ENCODE measurements around the gene ENTREP3. TPM values are rescaled to one million over a fixed set of nuclear protein-coding genes. Genes with fewer than 3 reads are reported as not detected.

ENTREP3 gene
- total and polyA plus RNA-seq, 4 experiments from 2014 or later, result 0.50 to 12.2 (median 6.1) TPM

DNA sequence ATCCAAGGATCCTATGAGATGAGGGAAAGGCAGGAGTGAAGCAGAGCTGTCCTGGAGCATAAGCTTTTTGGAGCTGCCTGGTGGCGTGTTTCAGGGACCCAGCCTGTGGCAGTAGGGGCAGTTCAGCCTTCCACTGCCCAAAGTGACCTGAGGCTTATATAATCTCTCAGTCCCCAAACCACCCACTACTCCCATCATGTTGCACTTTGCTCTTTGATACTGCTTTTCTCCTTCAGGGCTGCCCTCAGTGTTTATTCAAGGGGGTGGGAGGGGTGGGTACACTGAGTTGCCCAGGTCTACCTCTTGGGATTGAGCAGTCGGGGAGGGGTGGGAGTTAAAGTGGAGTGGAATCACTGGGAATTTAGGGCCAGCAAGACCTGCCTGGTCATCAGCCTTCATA, 31.3 kb upstream of the ENTREP3 start:
- H3K27ac Mint-ChIP-seq, result no peak overlapping the region
- H3K27me3 Mint-ChIP-seq, result peaks cover 0 to 6% of the 10 kb centered on the region in 2 donors
- intact Hi-C loops (cut with micrococcal nuclease), result no loop called here
- Histone ChIP-seq H3K9me3 (ENCODE audit: control insufficient read depth in 1 of 2, low read length in 2 of 2) (no peaks in the 10 kb centered on the region), H3K4me3 (ENCODE audit: low read length in 2 of 2) (no peak overlapping the region), H3K36me3 (ENCODE audit: insufficient read depth, low read length) (no peaks in the 10 kb centered on the region), H3K4me1 (ENCODE audit: insufficient read depth, low read length) (no peaks in the 10 kb centered on the region), H3K27ac (ENCODE audit: low read depth, low read length) (no peak overlapping the region), H3K27me3 (ENCODE audit: insufficient read depth, low read length) (no peaks in the 10 kb centered on the region)
- no peak for DNase-seq
- H3K4me1 Mint-ChIP-seq, result no peaks in the 10 kb centered on the region
- CTCF ChIA-PET (ENCODE audit: partially characterized antibody), result no interaction called here
- no peaks in the 10 kb centered on the region for H3K9me3 Mint-ChIP-seq
- H3K36me3 Mint-ChIP-seq, result no peaks in the 10 kb centered on the region
- H3K4me3 Mint-ChIP-seq, result peak overlapping the region in 1 of 8 donors; percentile 36
- POLR2A ChIA-PET (ENCODE audit: partially characterized antibody), result no interaction called here

DNA sequence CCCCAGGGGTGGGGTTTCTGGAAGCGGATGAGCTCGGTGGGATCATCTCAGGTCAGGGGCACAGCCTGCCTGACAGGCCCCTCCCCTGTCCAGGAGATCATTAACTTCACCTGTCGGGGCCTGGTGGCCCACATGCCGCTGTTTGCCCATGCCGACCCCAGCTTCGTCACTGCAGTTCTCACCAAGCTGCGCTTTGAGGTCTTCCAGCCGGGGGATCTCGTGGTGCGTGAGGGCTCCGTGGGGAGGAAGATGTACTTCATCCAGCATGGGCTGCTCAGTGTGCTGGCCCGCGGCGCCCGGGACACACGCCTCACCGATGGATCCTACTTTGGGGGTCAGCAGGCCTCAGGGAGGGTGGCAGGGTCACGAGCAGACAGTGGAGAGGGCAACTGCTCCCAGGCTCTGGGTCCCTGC, 30.4 kb upstream of the ENTREP3 start:
- no peaks in the 10 kb centered on the region for H3K27me3 ChIP-seq (ENCODE audit: insufficient read depth, low read length)
- ChIA-PET POLR2A (ENCODE audit: partially characterized antibody) (no interaction called here), CTCF (ENCODE audit: partially characterized antibody) (interaction anchor here (1.0 kb wide), 1 partner anchor 34 kb away, joined by 3 read pairs; no protein-coding TSS in a partner anchor)
- Mint-ChIP-seq H3K4me1 (no peaks in the 10 kb centered on the region), H3K36me3 (no peaks in the 10 kb centered on the region), H3K27me3 (peaks cover 0 to 3% of the 10 kb centered on the region in 2 donors), H3K4me3 (no peak overlapping the region), H3K9me3 (no peaks in the 10 kb centered on the region), H3K27ac (no peak overlapping the region)
- H3K36me3 ChIP-seq (ENCODE audit: insufficient read depth, low read length), result no peaks in the 10 kb centered on the region
- DNase-seq, result no peak
- no peaks in the 10 kb centered on the region for H3K9me3 ChIP-seq (ENCODE audit: control insufficient read depth in 1 of 2, low read length in 2 of 2)
- no peaks in the 10 kb centered on the region for H3K4me1 ChIP-seq (ENCODE audit: insufficient read depth, low read length)
- no peak overlapping the region for H3K4me3 ChIP-seq (ENCODE audit: low read length in 2 of 2)
- intact Hi-C loops (cut with micrococcal nuclease), result no loop called here
- H3K27ac ChIP-seq (ENCODE audit: low read depth, low read length), result no peak overlapping the region

DNA sequence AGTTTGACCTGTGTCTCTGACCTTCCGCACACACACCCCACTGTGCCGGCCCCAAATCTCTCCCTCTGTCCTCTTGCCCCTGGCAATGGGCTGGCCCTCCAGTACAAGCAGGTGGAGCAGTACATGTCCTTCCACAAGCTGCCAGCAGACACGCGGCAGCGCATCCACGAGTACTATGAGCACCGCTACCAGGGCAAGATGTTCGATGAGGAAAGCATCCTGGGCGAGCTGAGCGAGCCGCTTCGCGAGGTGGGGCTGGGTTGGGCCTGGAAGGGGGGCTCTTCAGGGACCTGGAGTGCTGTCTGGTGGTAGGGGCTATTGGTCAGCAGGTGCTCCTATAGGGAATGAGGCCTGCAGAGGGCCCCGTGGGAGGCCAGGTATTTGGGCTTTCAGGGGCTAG, 29.8 kb upstream of the ENTREP3 start:
- H3K4me1 ChIP-seq (ENCODE audit: insufficient read depth, low read length), result no peaks in the 10 kb centered on the region
- ChIA-PET POLR2A (ENCODE audit: partially characterized antibody) (no interaction called here), CTCF (ENCODE audit: partially characterized antibody) (interaction anchor here (1.0 kb wide), 1 partner anchor 34 kb away, joined by 3 read pairs; no protein-coding TSS in a partner anchor)
- Mint-ChIP-seq H3K27ac (no peak overlapping the region), H3K36me3 (no peaks in the 10 kb centered on the region), H3K4me1 (no peaks in the 10 kb centered on the region), H3K4me3 (no peak overlapping the region), H3K9me3 (no peaks in the 10 kb centered on the region), H3K27me3 (peaks cover 0 to 1% of the 10 kb centered on the region in 2 donors)
- H3K27me3 ChIP-seq (ENCODE audit: insufficient read depth, low read length), result no peaks in the 10 kb centered on the region
- intact Hi-C loops (cut with micrococcal nuclease), result no loop called here
- no peak overlapping the region for H3K27ac ChIP-seq (ENCODE audit: low read depth, low read length)
- H3K36me3 ChIP-seq (ENCODE audit: insufficient read depth, low read length), result no peaks in the 10 kb centered on the region
- H3K4me3 ChIP-seq (ENCODE audit: low read length in 2 of 2), result no peak overlapping the region
- DNase-seq, result no peak
- no peaks in the 10 kb centered on the region for H3K9me3 ChIP-seq (ENCODE audit: control insufficient read depth in 1 of 2, low read length in 2 of 2)

- Mint-ChIP-seq H3K27ac (peak overlapping the region in 1 of 7 donors; percentile 79), H3K4me1 (no peaks in the 10 kb centered on the region), H3K27me3 (no peaks in the 10 kb centered on the region), H3K9me3 (no peaks in the 10 kb centered on the region), H3K4me3 (no peak overlapping the region), H3K36me3 (no peaks in the 10 kb centered on the region)
- ChIA-PET POLR2A (ENCODE audit: partially characterized antibody) (no interaction called here), CTCF (ENCODE audit: partially characterized antibody) (no interaction called here)
- no peaks in the 10 kb centered on the region for H3K9me3 ChIP-seq (ENCODE audit: control insufficient read depth in 1 of 2, low read length in 2 of 2)
- no peaks in the 10 kb centered on the region for H3K36me3 ChIP-seq (ENCODE audit: insufficient read depth, low read length)
- no peak for DNase-seq
- no peak overlapping the region for H3K27ac ChIP-seq (ENCODE audit: low read depth, low read length)
- H3K27me3 ChIP-seq (ENCODE audit: insufficient read depth, low read length), result no peaks in the 10 kb centered on the region
- no peaks in the 10 kb centered on the region for H3K4me1 ChIP-seq (ENCODE audit: insufficient read depth, low read length)
- no peak overlapping the region for H3K4me3 ChIP-seq (ENCODE audit: low read length in 2 of 2)
- intact Hi-C loops (cut with micrococcal nuclease), result no loop called here
These were observed 29.2 kb upstream of the ENTREP3 start for GRCh38 chr1:155284476-155284875.

DNA sequence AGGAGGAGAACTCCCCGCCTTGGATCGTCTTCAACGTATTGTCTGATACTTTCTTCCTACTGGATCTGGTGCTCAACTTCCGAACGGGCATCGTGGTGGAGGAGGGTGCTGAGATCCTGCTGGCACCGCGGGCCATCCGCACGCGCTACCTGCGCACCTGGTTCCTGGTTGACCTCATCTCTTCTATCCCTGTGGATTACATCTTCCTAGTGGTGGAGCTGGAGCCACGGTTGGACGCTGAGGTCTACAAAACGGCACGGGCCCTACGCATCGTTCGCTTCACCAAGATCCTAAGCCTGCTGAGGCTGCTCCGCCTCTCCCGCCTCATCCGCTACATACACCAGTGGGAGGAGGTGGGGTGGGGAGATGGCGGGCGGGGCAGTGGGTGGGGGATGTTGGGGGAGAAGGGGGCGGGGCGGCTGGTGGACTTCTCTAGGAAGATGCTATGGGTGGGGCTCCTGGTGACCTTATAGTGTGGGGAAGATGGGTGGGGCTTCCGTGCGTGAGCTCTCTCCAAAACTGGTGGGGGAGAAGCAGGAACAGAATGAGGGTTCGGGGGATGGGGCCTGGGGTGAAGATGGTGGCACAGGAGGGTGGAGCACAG, 27.3 kb upstream of the ENTREP3 start:
- Histone ChIP-seq H3K36me3 (ENCODE audit: insufficient read depth, low read length) (no peaks in the 10 kb centered on the region), H3K4me3 (ENCODE audit: low read length in 2 of 2) (no peak overlapping the region), H3K27me3 (ENCODE audit: insufficient read depth, low read length) (no peaks in the 10 kb centered on the region), H3K4me1 (ENCODE audit: insufficient read depth, low read length) (peaks cover 11% of the 10 kb centered on the region), H3K9me3 (ENCODE audit: control insufficient read depth in 1 of 2, low read length in 2 of 2) (no peaks in the 10 kb centered on the region), H3K27ac (ENCODE audit: low read depth, low read length) (no peak overlapping the region)
- peak overlapping the region in 1 of 7 donors; percentile 7 for H3K27ac Mint-ChIP-seq
- H3K27me3 Mint-ChIP-seq, result no peaks in the 10 kb centered on the region
- ChIA-PET CTCF (ENCODE audit: partially characterized antibody) (interaction anchor here (1.3 kb wide), 1 partner anchor 31 kb away, joined by 4 read pairs; no protein-coding TSS in a partner anchor), POLR2A (ENCODE audit: partially characterized antibody) (no interaction called here)
- H3K36me3 Mint-ChIP-seq, result no peaks in the 10 kb centered on the region
- intact Hi-C loops (cut with micrococcal nuclease), result no loop called here
- H3K4me1 Mint-ChIP-seq, result peaks cover 2 to 11% (median 8%) of the 10 kb centered on the region in 4 donors
- H3K4me3 Mint-ChIP-seq, result no peak overlapping the region
- no peak for DNase-seq
- no peaks in the 10 kb centered on the region for H3K9me3 Mint-ChIP-seq

GRCh38 chr1:155279268-155279667, 24.0 kb upstream of the ENTREP3 start:
- no peak for DNase-seq

GRCh38 chr1:155278689-155279160, 23.4 kb upstream of the ENTREP3 start:
- Mint-ChIP-seq H3K36me3 (no peaks in the 10 kb centered on the region), H3K9me3 (no peaks in the 10 kb centered on the region), H3K4me1 (peaks cover 14 to 29% (median 21%) of the 10 kb centered on the region in 4 donors), H3K27ac (peak overlapping the region; percentile 39 to 91 (median 77)), H3K27me3 (no peaks in the 10 kb centered on the region), H3K4me3 (peak overlapping the region in 7 of 8 donors; percentile 56 to 86 (median 78))
- ChIA-PET POLR2A (ENCODE audit: partially characterized antibody) (interaction anchor here (1.0 to 2.2 kb wide), 4 partner anchors 35 to 60 kb away, joined by 3 to 8 read pairs (median 3); a partner anchor contains a TSS), CTCF (ENCODE audit: partially characterized antibody) (interaction anchor here (0.6 to 3.3 kb wide), 7 partner anchors 28 to 306 kb away, joined by 3 to 19 read pairs (median 4); partner anchors contain the start of gene FDPS)
- Histone ChIP-seq H3K27me3 (ENCODE audit: insufficient read depth, low read length) (no peaks in the 10 kb centered on the region), H3K4me1 (ENCODE audit: insufficient read depth, low read length) (peaks cover 27% of the 10 kb centered on the region), H3K9me3 (ENCODE audit: control insufficient read depth in 1 of 2, low read length in 2 of 2) (no peaks in the 10 kb centered on the region), H3K27ac (ENCODE audit: low read depth, low read length) (peak overlapping the region; percentile 10), H3K4me3 (ENCODE audit: low read length in 2 of 2) (no peak overlapping the region), H3K36me3 (ENCODE audit: insufficient read depth, low read length) (no peaks in the 10 kb centered on the region)
- intact Hi-C loops (cut with micrococcal nuclease), result loop anchor here (5.0 to 10.0 kb wide), 2 partner anchors 36 to 286 kb away; partner anchors contain the start of gene ASH1L
- DNase-seq, result no peak

More at GRCh38 chr1:155279268-155279667, 24.0 kb upstream of the ENTREP3 start:
- Mint-ChIP-seq H3K4me1 (peaks cover 12 to 27% (median 19%) of the 10 kb centered on the region in 4 donors), H3K4me3 (peak overlapping the region in 1 of 8 donors; percentile 17), H3K9me3 (no peaks in the 10 kb centered on the region), H3K36me3 (no peaks in the 10 kb centered on the region), H3K27ac (peak overlapping the region in 3 of 7 donors; percentile 19 to 61 (median 55)), H3K27me3 (no peaks in the 10 kb centered on the region)
- Histone ChIP-seq H3K4me1 (ENCODE audit: insufficient read depth, low read length) (peaks cover 23% of the 10 kb centered on the region), H3K9me3 (ENCODE audit: control insufficient read depth in 1 of 2, low read length in 2 of 2) (no peaks in the 10 kb centered on the region), H3K36me3 (ENCODE audit: insufficient read depth, low read length) (no peaks in the 10 kb centered on the region), H3K27ac (ENCODE audit: low read depth, low read length) (no peak overlapping the region), H3K4me3 (ENCODE audit: low read length in 2 of 2) (no peak overlapping the region), H3K27me3 (ENCODE audit: insufficient read depth, low read length) (no peaks in the 10 kb centered on the region)
- ChIA-PET POLR2A (ENCODE audit: partially characterized antibody) (interaction anchor here (1.1 to 2.2 kb wide), 3 partner anchors 35 to 59 kb away, joined by 3 to 8 read pairs (median 3); no protein-coding TSS in a partner anchor), CTCF (ENCODE audit: partially characterized antibody) (interaction anchor here (0.6 to 3.3 kb wide), 6 partner anchors 12 to 305 kb away, joined by 3 to 19 read pairs (median 5); partner anchors contain the start of gene FDPS)
- intact Hi-C loops (cut with micrococcal nuclease), result loop anchor here (5.0 to 10.0 kb wide), 2 partner anchors 37 to 286 kb away; partner anchors contain the start of gene ASH1L

All from CD4-positive, alpha-beta memory T cell (primary cell).